ENCODE data around the gene SMAP1. TPM values are rescaled to one million over a fixed set of nuclear protein-coding genes. Genes with fewer than 3 reads are reported as not detected.

The SMAP1 gene
- total and polyA plus RNA-seq, 9 of the 15 experiments (the other 6 are each of a cell fraction or from before 2014, with no cell fraction given): 11.4 to 26.4 (median 15.5) TPM

- TF ChIP-seq CC2D1A (IDR thresholded peaks at IDR 0.05) (no peak), TAF9B (IDR thresholded peaks at IDR 0.05; ENCODE audit: partially characterized antibody) (no peak), ZFP91 (CRISPR knock-in tag; IDR thresholded peaks at IDR 0.05) (peak; percentile 45; the same call in 1 of the 2 replicates), HMG20B (CRISPR knock-in tag; IDR thresholded peaks at IDR 0.05) (no peak), BRCA1 (IDR thresholded peaks at IDR 0.05) (no peak), BRCA1 (CRISPR knock-in tag; IDR thresholded peaks at IDR 0.05) (0 out of 2 replicates have a peak, but pooled peaks have one; percentile 57), L3MBTL2 (IDR thresholded peaks at IDR 0.05) (peak; percentile 60; the same call in 1 of the 2 replicates), SP1 (CRISPR knock-in tag; IDR thresholded peaks at IDR 0.05) (peak; percentile 47; the same call in 1 of the 2 replicates), ZBTB34 (CRISPR knock-in tag; IDR thresholded peaks at IDR 0.05) (0 out of 2 replicates have a peak, but pooled peaks have one; percentile 39), KLF1 (tag; IDR thresholded peaks at IDR 0.05) (0 out of 2 replicates have a peak, but pooled peaks have one; percentile 14), ARID3B (CRISPR knock-in tag; IDR thresholded peaks at IDR 0.05; ENCODE audit: borderline replicate concordance) (peak; percentile 23; the same call in 1 of the 2 replicates), ESRRA (IDR thresholded peaks at IDR 0.05; ENCODE audit: borderline replicate concordance, low read depth) (no peak; the same call in 1 of the 2 replicates), ZZZ3 (IDR thresholded peaks at IDR 0.05) (no peak), REST (IDR thresholded peaks at IDR 0.05; ENCODE audit: borderline replicate concordance) (peak; percentile 82), REST (CRISPR knock-in tag; IDR thresholded peaks at IDR 0.05; ENCODE audit: low read depth) (no peak)
Measured at GRCh38 chr6:70667711-70668498, at the start of gene SMAP1 (continued).

Measured in K562 (cell line).